SKM-1 (cell line): ENCODE results near the gene CYP1A2.

Experiments
- DNase-seq: peaks from one replicate; lab custom pipeline; 2025; ENCODE audit not compliant: unreplicated experiment; lab: John Stamatoyannopoulos, UW

Gene CYP1A2

DNA sequence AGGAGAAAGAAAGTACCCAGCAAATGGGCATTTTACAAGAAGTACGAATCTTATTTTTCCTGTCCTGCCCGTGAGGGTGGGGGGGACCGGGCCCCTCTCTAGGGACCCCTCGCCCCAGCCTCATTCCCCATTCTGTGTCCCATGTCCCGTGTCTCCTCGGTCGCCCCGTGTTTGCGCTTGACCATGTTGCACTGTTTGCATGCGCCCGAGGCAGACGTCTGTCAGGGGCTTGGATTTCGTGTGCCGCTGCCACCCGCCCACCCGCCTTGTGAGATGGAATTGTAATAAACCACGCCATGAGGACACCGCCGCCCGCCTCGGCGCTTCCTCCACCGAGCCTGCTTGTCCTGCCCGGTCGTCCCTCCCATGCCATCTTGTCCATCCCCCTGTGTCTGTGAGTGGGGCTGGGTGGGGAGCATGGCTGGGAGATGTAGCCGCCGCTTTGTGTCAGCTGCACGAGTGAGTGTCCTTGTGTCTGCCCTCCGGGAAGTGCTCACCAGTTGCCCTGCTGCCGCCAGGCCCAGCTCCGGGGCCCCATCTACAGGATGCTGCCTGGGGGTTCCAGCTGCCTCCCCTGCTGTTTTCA is 54.3 kb downstream of the CYP1A2 start:
- DNase-seq = no peak

DNA sequence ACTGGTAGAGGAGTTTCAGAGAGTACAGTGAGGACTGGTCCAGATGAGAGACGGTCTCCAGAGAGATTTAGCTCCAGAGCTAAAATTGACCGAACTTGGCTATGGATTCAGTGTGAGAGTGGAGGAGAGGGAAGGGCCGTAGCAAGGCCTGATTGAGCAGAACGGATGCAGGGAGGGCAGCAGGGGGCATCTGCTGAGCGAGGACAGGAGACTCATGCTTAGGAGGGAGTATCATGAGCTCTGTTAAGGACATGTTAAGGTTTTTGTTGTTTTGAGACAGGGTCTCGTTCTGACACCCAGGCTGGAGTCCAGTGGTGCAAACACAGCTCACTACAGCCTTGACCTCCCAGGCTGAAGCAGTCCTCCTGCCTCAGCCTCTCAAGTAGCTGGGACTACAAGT is 56.3 kb downstream of the CYP1A2 start:
- DNase-seq = no peak
